CD4-positive, alpha-beta T cell treated with Interleukin-10 for 1 hour (primary cell): Measurements from ENCODE around the gene TOR4A.
"Not testable (repeated sequence)": the region's sequence is repeated elsewhere in the genome, so short reads cannot be mapped to it uniquely, and the experiment has no call there.

ENCODE experiments used
- DNase-seq: peaks from one replicate; pipeline ENCODE4 v3.0.0-alpha.2; 2020

Gene TOR4A

GRCh38 chr9:137253717-137254623 is 23.6 kb upstream of the TOR4A start:
- no peak for DNase-seq

- peak; percentile 96 for DNase-seq
Measured at GRCh38 chr9:137254624-137255447, 22.7 kb upstream of the TOR4A start, which contains the start of gene NELFB. NELFB (plus strand) TSS chr9:137255327.

GRCh38 chr9:137255448-137256114 is 21.9 kb upstream of the TOR4A start:
- DNase-seq: no peak

- DNase-seq: no peak
Measured at GRCh38 chr9:137256362-137256761, 21.2 kb upstream of the TOR4A start.

- DNase-seq: no peak
Measured at GRCh38 chr9:137256856-137257255, 20.7 kb upstream of the TOR4A start.

GRCh38 chr9:137262173-137262908 is 15.2 kb upstream of the TOR4A start:
- DNase-seq: not testable (repeated sequence)

GRCh38 chr9:137262909-137263285 is 14.6 kb upstream of the TOR4A start:
- no peak for DNase-seq

- DNase-seq: no peak
Measured at GRCh38 chr9:137263506-137263905, 14.0 kb upstream of the TOR4A start.

GRCh38 chr9:137264067-137264466 is 13.5 kb upstream of the TOR4A start:
- DNase-seq: no peak

GRCh38 chr9:137265496-137266161 is 11.9 kb upstream of the TOR4A start:
- DNase-seq: no peak

- DNase-seq: no peak
Measured at GRCh38 chr9:137266162-137266527, 11.4 kb upstream of the TOR4A start.

GRCh38 chr9:137266585-137267453 is 10.7 kb upstream of the TOR4A start:
- no peak for DNase-seq

GRCh38 chr9:137267933-137268355 is 9.6 kb upstream of the TOR4A start:
- no peak for DNase-seq

GRCh38 chr9:137268538-137269201 is 8.9 kb upstream of the TOR4A start:
- DNase-seq: no peak

- no peak for DNase-seq
Measured at GRCh38 chr9:137269231-137269772, 8.2 kb upstream of the TOR4A start.

GRCh38 chr9:137270929-137271695 is 6.4 kb upstream of the TOR4A start:
- peak; percentile 30 for DNase-seq

- DNase-seq: no peak
Measured at GRCh38 chr9:137271696-137272076, 5.8 kb upstream of the TOR4A start.

GRCh38 chr9:137272241-137273094 is 5.1 kb upstream of the TOR4A start:
- no peak for DNase-seq
